Cardiac ventricle fibroblast (primary cell): ENCODE measurements around the gene TSHZ1. TPM values are rescaled to one million over a fixed set of nuclear protein-coding genes. Genes with fewer than 3 reads are reported as not detected.

Source experiments
- total RNA-seq: library from RNA; depleted of rRNA; stranded (reverse); fragments of >200 nt; gene quantifications from 2 replicates; pipeline ENCODE4 v1.2.3, GENCODE V29; 2015

TSHZ1 gene, protein sequence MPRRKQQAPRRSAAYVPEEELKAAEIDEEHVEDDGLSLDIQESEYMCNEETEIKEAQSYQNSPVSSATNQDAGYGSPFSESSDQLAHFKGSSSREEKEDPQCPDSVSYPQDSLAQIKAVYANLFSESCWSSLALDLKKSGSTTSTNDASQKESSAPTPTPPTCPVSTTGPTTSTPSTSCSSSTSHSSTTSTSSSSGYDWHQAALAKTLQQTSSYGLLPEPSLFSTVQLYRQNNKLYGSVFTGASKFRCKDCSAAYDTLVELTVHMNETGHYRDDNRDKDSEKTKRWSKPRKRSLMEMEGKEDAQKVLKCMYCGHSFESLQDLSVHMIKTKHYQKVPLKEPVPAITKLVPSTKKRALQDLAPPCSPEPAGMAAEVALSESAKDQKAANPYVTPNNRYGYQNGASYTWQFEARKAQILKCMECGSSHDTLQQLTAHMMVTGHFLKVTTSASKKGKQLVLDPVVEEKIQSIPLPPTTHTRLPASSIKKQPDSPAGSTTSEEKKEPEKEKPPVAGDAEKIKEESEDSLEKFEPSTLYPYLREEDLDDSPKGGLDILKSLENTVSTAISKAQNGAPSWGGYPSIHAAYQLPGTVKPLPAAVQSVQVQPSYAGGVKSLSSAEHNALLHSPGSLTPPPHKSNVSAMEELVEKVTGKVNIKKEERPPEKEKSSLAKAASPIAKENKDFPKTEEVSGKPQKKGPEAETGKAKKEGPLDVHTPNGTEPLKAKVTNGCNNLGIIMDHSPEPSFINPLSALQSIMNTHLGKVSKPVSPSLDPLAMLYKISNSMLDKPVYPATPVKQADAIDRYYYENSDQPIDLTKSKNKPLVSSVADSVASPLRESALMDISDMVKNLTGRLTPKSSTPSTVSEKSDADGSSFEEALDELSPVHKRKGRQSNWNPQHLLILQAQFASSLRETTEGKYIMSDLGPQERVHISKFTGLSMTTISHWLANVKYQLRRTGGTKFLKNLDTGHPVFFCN (N-terminal part only)
- total RNA-seq, result 10.2 and 11.5 TPM in 2 replicates

DNA sequence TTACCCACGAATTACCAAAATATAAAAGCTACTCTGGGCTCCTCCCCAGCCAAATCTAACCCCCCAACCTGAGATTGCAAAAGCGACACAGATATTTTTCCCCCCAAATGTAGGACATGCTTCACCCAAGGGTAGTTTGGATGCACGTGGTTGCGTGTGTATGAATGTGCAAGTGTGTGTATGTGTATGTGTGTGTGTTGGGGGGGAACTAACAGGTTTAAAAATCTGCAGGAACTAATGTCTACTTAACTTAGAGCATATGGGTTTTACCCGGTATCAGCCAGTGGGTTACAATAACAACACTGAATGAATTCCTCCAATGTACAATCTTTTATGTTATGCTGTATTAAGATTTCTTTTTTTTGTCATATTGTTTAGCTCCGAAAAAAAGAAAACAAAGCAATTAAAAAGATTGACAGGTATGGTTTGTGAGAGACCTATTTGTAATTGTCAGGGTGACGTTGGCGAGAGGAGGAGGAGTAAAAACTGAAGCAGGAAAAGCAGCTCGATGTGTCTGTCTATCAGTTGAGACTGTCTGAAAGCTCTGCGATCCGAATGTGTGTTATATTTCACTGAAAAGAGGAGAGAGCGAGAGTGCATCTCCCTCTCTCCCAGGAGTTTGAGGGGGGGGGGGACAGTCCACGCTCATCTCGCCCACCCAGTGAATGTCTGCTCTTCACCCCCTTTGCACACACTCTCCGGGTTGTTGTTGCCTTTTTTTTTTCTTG is at the start of gene TSHZ1:
Gene TSHZ1 (plus strand): TSS at position 524 of the 728 bp plus-strand sequence. CDS start 1,080 bp downstream, outside the sequence.

DNA sequence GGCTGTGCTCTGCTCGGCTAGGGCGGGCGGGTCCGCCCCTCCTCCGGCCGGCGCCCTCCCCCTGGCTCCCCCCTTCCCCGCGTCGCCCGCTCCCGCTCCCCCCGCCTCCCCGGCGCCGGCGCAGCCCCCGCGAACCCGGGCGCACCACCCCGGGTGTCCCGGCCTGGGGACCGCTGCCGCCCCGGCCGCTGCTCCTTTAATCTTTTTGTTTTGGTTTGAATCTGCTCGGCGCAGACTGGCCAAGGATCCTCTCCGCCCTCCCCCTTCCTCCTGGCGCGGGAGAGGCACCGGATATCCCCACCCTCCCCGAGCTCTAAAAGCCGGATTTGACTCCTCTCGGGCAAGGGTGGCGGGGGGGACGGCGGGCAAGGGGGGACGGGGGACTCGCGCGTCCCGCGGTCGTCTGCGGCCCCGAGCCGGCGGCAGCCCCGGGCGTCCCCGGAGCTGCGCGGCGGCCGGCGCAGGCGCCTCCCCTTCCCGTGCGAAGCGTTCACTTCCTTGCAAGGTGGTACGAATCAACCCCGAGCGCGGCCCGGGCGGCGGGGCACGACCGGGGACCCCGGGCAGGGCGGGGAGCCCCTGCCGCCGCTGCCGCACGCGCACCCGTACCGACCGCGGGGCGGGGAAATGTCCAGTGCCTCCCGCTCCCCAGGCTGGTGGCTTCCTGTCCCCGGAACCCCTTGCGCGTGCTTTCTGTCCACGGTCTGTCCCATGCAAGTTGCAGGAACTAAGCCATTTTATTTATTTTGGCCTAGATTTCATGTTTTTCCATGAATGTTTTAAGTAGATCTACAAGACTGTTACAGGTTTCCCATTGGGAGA is 1.3 kb upstream of the TSHZ1 start, which contains the start of gene PTGR3:
Gene PTGR3 (minus strand): TSS at position 11 of the 822 bp plus-strand sequence. CDS start 81 bp downstream, outside the sequence.

Other genes with a start within 250 kb of the TSHZ1 start
- 12.2 and 18.5 TPM in 2 replicates for gene PTGR3, start 1.7 kb upstream of the TSHZ1 start, total RNA-seq
- not detected in 2 replicates for gene SMIM21, start 216.9 kb downstream of the TSHZ1 start, total RNA-seq